Hypothalamus (tissue), 51 donors: Measurements from ENCODE around the gene IMPDH2.

Source experiments
- DNase-seq, 51 donors: peaks; one replicate each; lab custom pipeline; 2025; lab: John Stamatoyannopoulos, UW

Gene IMPDH2

GRCh38 chr3:49028673-49029562 is at the start of gene IMPDH2:
Gene IMPDH2 (minus strand): TSS chr3:49029398. CDS start chr3:49029350, 48 bp downstream.
- peak; percentile 42 to 96 (median 90) for DNase-seq

- DNase-seq, result no peak
Measured at GRCh38 chr3:49076646-49077045, 47.4 kb upstream of the IMPDH2 start.

GRCh38 chr3:49076116-49076515 is 46.9 kb upstream of the IMPDH2 start:
- no peak for DNase-seq

- no peak for DNase-seq
Measured at GRCh38 chr3:49058011-49058410, 28.8 kb upstream of the IMPDH2 start.

GRCh38 chr3:49057268-49057667 is 28.1 kb upstream of the IMPDH2 start:
- no peak for DNase-seq

- no peak for DNase-seq
Measured at GRCh38 chr3:49054344-49054862, 25.2 kb upstream of the IMPDH2 start.

GRCh38 chr3:49053543-49053942 is 24.3 kb upstream of the IMPDH2 start:
- no peak for DNase-seq

GRCh38 chr3:49035281-49035680 is 6.1 kb upstream of the IMPDH2 start:
- DNase-seq, result no peak

GRCh38 chr3:49034650-49035049 is 5.5 kb upstream of the IMPDH2 start:
- no peak for DNase-seq

- DNase-seq, result peak in 1 of 51 donors; percentile 13
Measured at GRCh38 chr3:49032646-49033304, 3.6 kb upstream of the IMPDH2 start.

- no peak for DNase-seq
Measured at GRCh38 chr3:49030321-49030720, 1.1 kb upstream of the IMPDH2 start.

GRCh38 chr3:49029563-49029884 is 326 bp upstream of the IMPDH2 start:
- no peak for DNase-seq

GRCh38 chr3:49028298-49028672 is 913 bp downstream of the IMPDH2 start:
- DNase-seq, result no peak

GRCh38 chr3:49027634-49028033 is 1.6 kb downstream of the IMPDH2 start:
- DNase-seq, result no peak

- no peak for DNase-seq
Measured at GRCh38 chr3:49026536-49026935, 2.7 kb downstream of the IMPDH2 start.

GRCh38 chr3:49025793-49026520 is 3.2 kb downstream of the IMPDH2 start:
- no peak for DNase-seq

- DNase-seq, result no peak
Measured at GRCh38 chr3:49025005-49025792, 4.0 kb downstream of the IMPDH2 start.

- DNase-seq, result no peak
Measured at GRCh38 chr3:49024449-49024848, 4.7 kb downstream of the IMPDH2 start.

GRCh38 chr3:49023775-49024174 is 5.4 kb downstream of the IMPDH2 start:
- DNase-seq, result no peak

- DNase-seq, result no peak
Measured at GRCh38 chr3:49022688-49023171, 6.5 kb downstream of the IMPDH2 start.
